Testis (tissue), 2 donors: Measurements from ENCODE around the gene PSTPIP2.

Source experiments
- CTCF ChIP-seq, 3 experiments: fragments of 450-650 bp in 2 of 3; fragments of 200-600 bp in 1 of 3; sonication (generic) in 1 of 3; IDR thresholded peaks; one replicate each; pipeline ENCODE4 v1.5.1; 2016 to 2019; ENCODE audit warnings: antibody characterized with exemption in 3 of 3, mild to moderate bottlenecking in 2 of 3, moderate library complexity in 1 of 3
- POLR2A ChIP-seq: fragments of 450-650 bp; IDR thresholded peaks from one replicate; pipeline ENCODE4 v1.6.1; 2017; ENCODE audit warnings: antibody characterized with exemption, mild to moderate bottlenecking, moderate library complexity

- TF ChIP-seq CTCF (IDR thresholded peaks at IDR 0.05) (no peak), POLR2A (no peak)
Measured at GRCh38 chr18:46097801-46098615, 25.9 kb upstream of the PSTPIP2 start, which contains the start of gene ATP5F1A.
